Astrocyte (in vitro differentiated cells and primary cell): ENCODE data around the gene PCDH7.

ENCODE experiments used
- EZH2 ChIP-seq: IDR thresholded peaks from 2 replicates; pipeline ENCODE4 v1.6.1; 2012; ENCODE audit warnings: mild to moderate bottlenecking, low read length, inconsistent platforms; ENCODE audit not compliant: insufficient read depth
- TF ChIP-seq, protein P1 (sequence below): IDR thresholded peaks from 2 replicates; pipeline ENCODE4 v1.5.1; 2011; ENCODE audit warnings: low read depth, mild to moderate bottlenecking, inconsistent platforms, low read length, moderate library complexity; ENCODE audit not compliant: insufficient read depth

DNA sequence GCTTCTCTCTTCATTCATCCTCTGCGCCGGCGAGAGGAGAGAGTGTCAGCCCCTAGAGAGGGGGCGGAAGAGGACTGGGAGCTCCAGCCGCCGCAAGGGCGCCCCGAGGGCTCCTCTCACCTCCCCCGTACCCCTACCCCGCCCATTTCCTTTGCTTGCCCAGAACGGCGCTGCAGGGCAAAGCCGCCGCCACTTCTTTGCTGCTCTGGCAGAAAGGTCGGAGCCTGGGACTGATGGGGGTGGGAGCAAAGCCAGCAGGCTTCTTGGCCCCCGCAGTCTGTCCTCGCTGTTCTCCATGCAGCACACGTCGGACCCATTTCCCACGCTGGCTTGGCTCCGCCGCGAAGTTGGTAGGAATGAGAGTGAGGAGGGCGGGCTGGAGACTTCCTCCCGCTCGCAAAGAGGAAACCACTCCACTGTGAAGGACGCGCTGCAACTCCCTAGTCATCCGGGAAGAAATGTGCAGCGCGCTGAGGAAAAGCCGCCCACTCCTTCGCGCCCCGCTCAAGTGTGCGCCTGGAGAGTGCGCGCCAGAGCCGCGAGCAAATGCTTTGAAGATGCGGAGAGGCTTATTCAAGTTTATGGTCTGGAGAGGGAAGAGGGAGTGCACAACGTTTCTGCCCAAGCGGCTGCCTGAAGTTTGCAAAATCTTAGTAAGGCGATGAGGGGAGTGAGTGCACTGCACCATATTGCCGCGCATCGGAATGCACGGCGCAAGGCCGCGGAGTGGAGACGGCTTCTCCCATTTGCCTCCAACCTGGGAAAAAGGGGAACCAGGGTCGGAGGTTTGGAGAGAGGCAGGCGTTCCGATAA, 2.8 kb upstream of the PCDH7 start:
- TF ChIP-seq, protein P1, sequence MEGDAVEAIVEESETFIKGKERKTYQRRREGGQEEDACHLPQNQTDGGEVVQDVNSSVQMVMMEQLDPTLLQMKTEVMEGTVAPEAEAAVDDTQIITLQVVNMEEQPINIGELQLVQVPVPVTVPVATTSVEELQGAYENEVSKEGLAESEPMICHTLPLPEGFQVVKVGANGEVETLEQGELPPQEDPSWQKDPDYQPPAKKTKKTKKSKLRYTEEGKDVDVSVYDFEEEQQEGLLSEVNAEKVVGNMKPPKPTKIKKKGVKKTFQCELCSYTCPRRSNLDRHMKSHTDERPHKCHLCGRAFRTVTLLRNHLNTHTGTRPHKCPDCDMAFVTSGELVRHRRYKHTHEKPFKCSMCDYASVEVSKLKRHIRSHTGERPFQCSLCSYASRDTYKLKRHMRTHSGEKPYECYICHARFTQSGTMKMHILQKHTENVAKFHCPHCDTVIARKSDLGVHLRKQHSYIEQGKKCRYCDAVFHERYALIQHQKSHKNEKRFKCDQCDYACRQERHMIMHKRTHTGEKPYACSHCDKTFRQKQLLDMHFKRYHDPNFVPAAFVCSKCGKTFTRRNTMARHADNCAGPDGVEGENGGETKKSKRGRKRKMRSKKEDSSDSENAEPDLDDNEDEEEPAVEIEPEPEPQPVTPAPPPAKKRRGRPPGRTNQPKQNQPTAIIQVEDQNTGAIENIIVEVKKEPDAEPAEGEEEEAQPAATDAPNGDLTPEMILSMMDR = no peak
- TF ChIP-seq EZH2 = no peak
